Liver (tissue), 9 donors: ENCODE data around the gene PREB. TPM values are rescaled to one million over a fixed set of nuclear protein-coding genes. Genes with fewer than 3 reads are reported as not detected.

Experiments
- DNase-seq: peaks from one replicate; pipeline ENCODE4 v3.0.0-alpha.2; 2017; ENCODE audit warnings: low spot score
- H3K27ac ChIP-seq, 2 donors: one replicate each; pipeline ENCODE4 v1.7.0; 2013; ENCODE audit warnings: inconsistent platforms in 2 of 2, low read length in 2 of 2, control low read depth in 1 of 2, low read depth in 1 of 2, mild to moderate bottlenecking in 1 of 2
- H3K27me3 ChIP-seq, 4 donors: one replicate each; pipeline versions ENCODE4 v1.6.1 to v1.7.0; 2013; ENCODE audit warnings: low read length in 3 of 4, inconsistent platforms in 1 of 4, mild to moderate bottlenecking in 1 of 4, moderate library complexity in 1 of 4; ENCODE audit not compliant: control insufficient read depth in 4 of 4, insufficient read depth in 4 of 4
- H3K36me3 ChIP-seq, 4 donors: one replicate each; pipeline versions ENCODE4 v1.6.1 to v1.7.0; 2013; ENCODE audit warnings: low read length in 3 of 4, mild to moderate bottlenecking in 3 of 4, low read depth in 1 of 4, moderate library complexity in 1 of 4; ENCODE audit not compliant: control insufficient read depth in 4 of 4, insufficient read depth in 3 of 4
- H3K4me1 ChIP-seq, 4 donors: one replicate each; pipeline versions ENCODE4 v1.6.1 to v1.7.0; 2013; ENCODE audit warnings: low read length in 3 of 4, mild to moderate bottlenecking in 3 of 4, moderate library complexity in 1 of 4; ENCODE audit not compliant: control insufficient read depth in 4 of 4, insufficient read depth in 4 of 4
- H3K4me3 ChIP-seq, 3 donors: one replicate each; pipeline versions ENCODE4 v1.6.1 to v1.7.0; 2013; ENCODE audit warnings: low read length in 3 of 3, control low read depth in 1 of 3, low read depth in 1 of 3, mild to moderate bottlenecking in 1 of 3
- H3K9ac ChIP-seq, 2 donors: one replicate each; pipeline ENCODE4 v1.7.0; 2013; ENCODE audit warnings: low read length in 2 of 2, mild to moderate bottlenecking in 2 of 2, moderate library complexity in 2 of 2, control low read depth in 1 of 2, low read depth in 1 of 2
- H3K9me3 ChIP-seq, 4 donors: one replicate each; pipeline versions ENCODE4 v1.6.1 to v1.7.0; 2013; ENCODE audit warnings: low read length in 3 of 4; ENCODE audit not compliant: control insufficient read depth in 4 of 4
- ATF3 ChIP-seq: IDR thresholded peaks from 2 replicates; pipeline ENCODE4 v1.6.1; 2016; ENCODE audit warnings: antibody characterized with exemption
- EGR1 ChIP-seq, 2 donors: IDR thresholded peaks; 2 replicates each; pipeline ENCODE4 v1.6.1; 2016 to 2018; ENCODE audit warnings: antibody characterized with exemption in 2 of 2, low read depth in 2 of 2
- FOXA1 ChIP-seq: IDR thresholded peaks from 2 replicates; pipeline ENCODE4 v1.6.1; 2016; ENCODE audit warnings: antibody characterized with exemption
- FOXA2 ChIP-seq: IDR thresholded peaks from 2 replicates; pipeline ENCODE4 v1.6.1; 2016; ENCODE audit warnings: antibody characterized with exemption
- GABPA ChIP-seq, 2 donors: IDR thresholded peaks in 1 of 2; conservative IDR thresholded peaks in 1 of 2; 2 replicates each; pipeline ENCODE4 v1.6.1; 2016; ENCODE audit warnings: antibody characterized with exemption in 2 of 2, mild to moderate bottlenecking in 1 of 2, moderate library complexity in 1 of 2
- HNF4A ChIP-seq, 2 donors: conservative IDR thresholded peaks; 2 replicates each; pipeline ENCODE4 v1.6.1; 2016; ENCODE audit warnings: antibody characterized with exemption in 2 of 2, mild to moderate bottlenecking in 2 of 2
- HNF4G ChIP-seq: IDR thresholded peaks from 2 replicates; pipeline ENCODE4 v1.6.1; 2016; ENCODE audit warnings: antibody characterized with exemption
- JUND ChIP-seq, 2 donors: IDR thresholded peaks; 2 replicates each; pipeline ENCODE4 v1.6.1; 2016; ENCODE audit warnings: antibody characterized with exemption in 2 of 2
- MAX ChIP-seq: IDR thresholded peaks from 2 replicates; pipeline ENCODE4 v1.6.1; 2016; ENCODE audit warnings: antibody characterized with exemption
- NR2F2 ChIP-seq: IDR thresholded peaks from 2 replicates; pipeline ENCODE4 v1.6.1; 2016; ENCODE audit warnings: antibody characterized with exemption
- RAD21 ChIP-seq, 2 donors: IDR thresholded peaks; 2 replicates each; pipeline ENCODE4 v1.6.1; 2016; ENCODE audit warnings: antibody characterized with exemption in 2 of 2, mild to moderate bottlenecking in 2 of 2
- RXRA ChIP-seq, 2 donors: IDR thresholded peaks; 2 replicates each; pipeline ENCODE4 v1.6.1; 2017 to 2018; ENCODE audit warnings: antibody characterized with exemption in 2 of 2, mild to moderate bottlenecking in 1 of 2
- SP1 ChIP-seq: IDR thresholded peaks from 2 replicates; pipeline ENCODE4 v1.6.1; 2018; ENCODE audit warnings: antibody characterized with exemption, mild to moderate bottlenecking
- TAF1 ChIP-seq: conservative IDR thresholded peaks from 2 replicates; pipeline ENCODE4 v1.6.1; 2016; ENCODE audit warnings: antibody characterized with exemption, mild to moderate bottlenecking
- YY1 ChIP-seq: IDR thresholded peaks from 2 replicates; pipeline ENCODE4 v1.6.1; 2016; ENCODE audit warnings: antibody characterized with exemption, mild to moderate bottlenecking
- ZBTB33 ChIP-seq: IDR thresholded peaks from 2 replicates; pipeline ENCODE4 v1.6.1; 2016; ENCODE audit warnings: antibody characterized with exemption
- WGBS: extraction: QIAGEN DNeasy Blood & Tissue Kit; methylation state at CpG from one replicate; pipeline ENCODE4 v1.1.7; 2013; 5-methylcytosine and 5-hydroxymethylcytosine counted together
- polyA plus RNA-seq, 2 donors: library from polyadenylated mRNA; stranded (reverse) in 1 of 2; unstranded in 1 of 2; fragments of 200-250 nt in 1 of 2; fragments of >200 nt in 1 of 2; fragmentation: Nextera tagmentation in 1 of 2; extraction: Ambion mirVana in 1 of 2; gene quantifications; one replicate each; pipeline versions ENCODE4 v1.2.1 to v1.2.3, GENCODE V29; 2013 to 2015
- total RNA-seq, 2 donors: library from RNA; depleted of rRNA; stranded (reverse); fragments of >200 nt; gene quantifications; one replicate each; pipeline ENCODE4 v1.2.3, GENCODE V29; 2014
- donor health status: healthy.
- donor health status: healthy.
- donor health status: healthy.
- donor health status: healthy.
- donor health status: healthy.

Gene PREB
- total and polyA plus RNA-seq, 4 donors, result 21.5 to 98.4 (median 60.9) TPM

- no peak for TF ChIP-seq NR2F2
Observed at GRCh38 chr2:27184115-27184514, 49.7 kb upstream of the PREB start (continued).

GRCh38 chr2:27182346-27182745 lies 47.9 kb upstream of the PREB start:
- no peak for DNase-seq
- Histone ChIP-seq H3K27me3 (no peaks in the 10 kb centered on the region), H3K4me3 (no peak overlapping the region), H3K27ac (peak overlapping the region in 1 of 2 donors; percentile 28), H3K4me1 (peaks cover 16 to 45% (median 26%) of the 10 kb centered on the region in 4 donors), H3K9ac (no peak overlapping the region), H3K9me3 (no peaks in the 10 kb centered on the region), H3K36me3 (no peaks in the 10 kb centered on the region)
- TF ChIP-seq NR2F2 (no peak), EGR1 (IDR thresholded peaks at IDR 0.05; ENCODE audit: low read depth in 2 of 2) (no peak), ATF3 (no peak), SP1 (no peak), GABPA (IDR thresholded peaks at IDR 0.05 in 1 of 2, conservative IDR thresholded peaks at IDR 0.05 in 1 of 2) (no peak), MAX (no peak), JUND (IDR thresholded peaks at IDR 0.05) (no peak), HNF4G (no peak), TAF1 (no peak), RAD21 (IDR thresholded peaks at IDR 0.05) (no peak), ZBTB33 (no peak), FOXA1 (no peak)
- 89% methylated on average over 4 of the region's 4 CpGs for WGBS

- no peaks in the 10 kb centered on the region for H3K36me3 ChIP-seq
- TF ChIP-seq HNF4A (conservative IDR thresholded peaks at IDR 0.05) (peak; percentile 31 to 49), FOXA1 (no peak), NR2F2 (peak; percentile 43), RXRA (IDR thresholded peaks at IDR 0.05) (peak; percentile 72 to 75), FOXA2 (no peak), SP1 (peak; percentile 43)
- peak overlapping the region; percentile 31 to 45 for H3K9ac ChIP-seq
- H3K4me1 ChIP-seq, result peaks cover 12 to 32% (median 17%) of the 10 kb centered on the region in 4 donors
- H3K4me3 ChIP-seq, result no peak overlapping the region
- no peaks in the 10 kb centered on the region for H3K9me3 ChIP-seq
- 30% methylated on average over 3 of the region's 3 CpGs for WGBS
- H3K27ac ChIP-seq, result peak overlapping the region; percentile 92 to 97
- DNase-seq, result no peak
- H3K27me3 ChIP-seq, result no peaks in the 10 kb centered on the region
Observed at GRCh38 chr2:27179344-27180000, 45.0 kb upstream of the PREB start.

- TF ChIP-seq GABPA (IDR thresholded peaks at IDR 0.05 in 1 of 2, conservative IDR thresholded peaks at IDR 0.05 in 1 of 2) (no peak), FOXA2 (no peak), ZBTB33 (no peak), RXRA (IDR thresholded peaks at IDR 0.05) (no peak), ATF3 (no peak), FOXA1 (no peak), RAD21 (IDR thresholded peaks at IDR 0.05) (no peak), YY1 (no peak), JUND (IDR thresholded peaks at IDR 0.05) (no peak)
- Histone ChIP-seq H3K4me1 (peaks cover 10 to 23% (median 17%) of the 10 kb centered on the region in 4 donors), H3K36me3 (no peaks in the 10 kb centered on the region), H3K9ac (no peak overlapping the region), H3K4me3 (no peak overlapping the region), H3K27me3 (no peaks in the 10 kb centered on the region), H3K9me3 (no peaks in the 10 kb centered on the region), H3K27ac (peak overlapping the region; percentile 92 to 97)
- no peak for DNase-seq
- WGBS, result 93% methylated on average over 3 of the region's 3 CpGs
Observed at GRCh38 chr2:27178469-27178868, 44.0 kb upstream of the PREB start.
